ENCODE measurements around the gene METRN. TPM values are rescaled to one million over a fixed set of nuclear protein-coding genes. Genes with fewer than 3 reads are reported as not detected.

METRN gene
- total and polyA plus RNA-seq, 2 donors (not counting 1 experiment from before 2014, with no cell fraction given): 5.3 to 35.3 TPM

DNA sequence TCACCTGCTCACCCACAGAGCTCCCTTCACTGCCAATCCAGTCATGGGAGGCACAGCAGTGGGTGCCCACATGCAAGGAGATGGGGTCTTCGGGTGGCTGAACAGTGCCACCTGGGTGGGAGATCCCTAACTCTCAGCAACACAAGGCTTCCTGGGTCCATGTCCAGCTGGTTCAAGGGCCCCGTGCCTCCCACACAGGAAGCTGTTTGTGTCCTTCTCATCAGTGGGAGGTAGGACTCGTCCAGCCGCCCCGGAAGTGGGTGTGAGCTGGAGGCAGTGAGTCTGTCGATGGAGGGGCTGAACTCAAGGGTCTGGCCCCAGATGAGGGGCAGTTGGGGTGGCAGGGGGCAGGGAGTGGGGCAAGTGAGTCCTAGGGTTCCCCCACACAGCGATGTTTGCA is 10.9 kb upstream of the METRN start:
- H3K4me3 ChIP-seq (replicated peaks in 1 of 4; ENCODE audit: control extremely low read depth in 1 of 4, insufficient read depth in 1 of 4, low read depth in 3 of 4, low read length in 4 of 4): no peak overlapping the region
- no peak for DNase-seq (ENCODE audit: low read depth in 2 of 2)
- H3K27me3 ChIP-seq (ENCODE audit: control insufficient read depth, insufficient read depth, low read length): peaks cover 50% of the 10 kb centered on the region
- H3K9ac ChIP-seq (ENCODE audit: insufficient read depth, low read length): no peak overlapping the region
- H3K9me3 ChIP-seq (ENCODE audit: control insufficient read depth, insufficient read depth, low read depth, low read length): no peaks in the 10 kb centered on the region
- H3K27ac ChIP-seq (ENCODE audit: insufficient read depth, low read length): no peak overlapping the region
- H3K4me1 ChIP-seq (ENCODE audit: control insufficient read depth, extremely low read depth, insufficient read depth, low read length): no peaks in the 10 kb centered on the region
- no peaks in the 10 kb centered on the region for H3K79me2 ChIP-seq (ENCODE audit: control insufficient read depth, insufficient read depth, low read length)
- no peak overlapping the region for H3K4me2 ChIP-seq (ENCODE audit: extremely low read depth, insufficient read depth, low read length)
- no peaks in the 10 kb centered on the region for H4K20me1 ChIP-seq (ENCODE audit: control insufficient read depth, extremely low read depth, insufficient read depth, low read length)
- no peak overlapping the region for H2AFZ ChIP-seq (ENCODE audit: low read length)
- TF ChIP-seq, protein P1, sequence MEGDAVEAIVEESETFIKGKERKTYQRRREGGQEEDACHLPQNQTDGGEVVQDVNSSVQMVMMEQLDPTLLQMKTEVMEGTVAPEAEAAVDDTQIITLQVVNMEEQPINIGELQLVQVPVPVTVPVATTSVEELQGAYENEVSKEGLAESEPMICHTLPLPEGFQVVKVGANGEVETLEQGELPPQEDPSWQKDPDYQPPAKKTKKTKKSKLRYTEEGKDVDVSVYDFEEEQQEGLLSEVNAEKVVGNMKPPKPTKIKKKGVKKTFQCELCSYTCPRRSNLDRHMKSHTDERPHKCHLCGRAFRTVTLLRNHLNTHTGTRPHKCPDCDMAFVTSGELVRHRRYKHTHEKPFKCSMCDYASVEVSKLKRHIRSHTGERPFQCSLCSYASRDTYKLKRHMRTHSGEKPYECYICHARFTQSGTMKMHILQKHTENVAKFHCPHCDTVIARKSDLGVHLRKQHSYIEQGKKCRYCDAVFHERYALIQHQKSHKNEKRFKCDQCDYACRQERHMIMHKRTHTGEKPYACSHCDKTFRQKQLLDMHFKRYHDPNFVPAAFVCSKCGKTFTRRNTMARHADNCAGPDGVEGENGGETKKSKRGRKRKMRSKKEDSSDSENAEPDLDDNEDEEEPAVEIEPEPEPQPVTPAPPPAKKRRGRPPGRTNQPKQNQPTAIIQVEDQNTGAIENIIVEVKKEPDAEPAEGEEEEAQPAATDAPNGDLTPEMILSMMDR (conservative IDR thresholded peaks at IDR 0.05 in 1 of 2, IDR thresholded peaks at IDR 0.05 in 1 of 2; ENCODE audit: low read depth in 1 of 2, low read length in 2 of 2): no peak
- no peak for TF ChIP-seq EZH2 (IDR thresholded peaks at IDR 0.05; ENCODE audit: low read length, missing control alignments)
- H3K36me3 ChIP-seq (ENCODE audit: control insufficient read depth, insufficient read depth, low read length): no peaks in the 10 kb centered on the region

DNA sequence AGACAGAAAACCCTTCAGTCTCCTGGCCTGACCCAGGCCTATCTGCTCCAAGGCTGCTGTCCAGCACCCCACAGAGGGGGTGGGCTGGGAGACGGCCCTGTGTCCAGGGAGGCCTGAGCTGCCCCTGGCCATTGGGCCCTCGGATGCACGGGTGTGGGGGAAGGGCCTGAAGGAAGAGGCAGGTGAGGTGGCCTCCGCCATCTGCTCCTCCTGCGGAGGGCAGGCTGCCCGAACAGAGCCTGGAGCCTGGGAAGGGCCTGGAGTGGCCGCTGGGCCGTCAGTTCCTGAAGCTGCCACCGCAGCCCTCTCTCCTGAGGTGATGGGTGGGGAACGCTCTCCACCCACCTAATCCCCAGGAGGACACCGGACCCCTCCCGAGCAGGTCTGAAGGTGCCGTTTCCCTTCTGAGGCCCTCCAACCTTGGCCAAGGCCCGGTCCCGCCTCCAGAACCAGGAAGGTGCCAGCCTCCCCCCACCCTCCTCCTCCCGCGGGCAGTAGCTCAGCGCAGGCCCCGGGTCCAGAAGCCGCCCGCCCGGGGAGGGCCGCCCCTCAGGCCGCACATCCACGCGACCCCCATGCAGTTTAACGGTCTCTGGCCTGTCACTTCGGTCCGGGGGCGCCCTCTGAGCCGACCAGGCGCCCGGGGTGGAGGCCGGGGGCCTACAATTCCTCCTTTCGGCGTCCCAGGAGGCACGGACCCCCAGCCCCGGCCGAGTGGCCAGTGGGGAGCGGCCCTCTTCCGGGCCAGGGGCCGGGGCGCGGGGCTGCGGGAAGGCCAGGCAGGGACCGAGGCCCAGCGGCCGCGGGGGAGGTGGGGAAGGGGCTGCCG is 10.2 kb upstream of the METRN start:
- H3K4me1 ChIP-seq (ENCODE audit: control insufficient read depth, extremely low read depth, insufficient read depth, low read length): peaks cover 2% of the 10 kb centered on the region
- H2AFZ ChIP-seq (ENCODE audit: low read length): no peak overlapping the region
- H3K27me3 ChIP-seq (ENCODE audit: control insufficient read depth, insufficient read depth, low read length): peaks cover 50% of the 10 kb centered on the region
- no peaks in the 10 kb centered on the region for H3K9me3 ChIP-seq (ENCODE audit: control insufficient read depth, insufficient read depth, low read depth, low read length)
- no peak overlapping the region for H3K4me2 ChIP-seq (ENCODE audit: extremely low read depth, insufficient read depth, low read length)
- no peaks in the 10 kb centered on the region for H3K36me3 ChIP-seq (ENCODE audit: control insufficient read depth, insufficient read depth, low read length)
- DNase-seq (ENCODE audit: low read depth in 2 of 2): no peak
- no peaks in the 10 kb centered on the region for H4K20me1 ChIP-seq (ENCODE audit: control insufficient read depth, extremely low read depth, insufficient read depth, low read length)
- H3K79me2 ChIP-seq (ENCODE audit: control insufficient read depth, insufficient read depth, low read length): no peaks in the 10 kb centered on the region
- no peak overlapping the region for H3K27ac ChIP-seq (ENCODE audit: insufficient read depth, low read length)
- H3K9ac ChIP-seq (ENCODE audit: insufficient read depth, low read length): no peak overlapping the region
- H3K4me3 ChIP-seq (replicated peaks in 1 of 4; ENCODE audit: control extremely low read depth in 1 of 4, insufficient read depth in 1 of 4, low read depth in 3 of 4, low read length in 4 of 4): no peak overlapping the region
- TF ChIP-seq, protein P1 (conservative IDR thresholded peaks at IDR 0.05 in 1 of 2, IDR thresholded peaks at IDR 0.05 in 1 of 2; ENCODE audit: low read depth in 1 of 2, low read length in 2 of 2): no peak
- peak; percentile 94 for TF ChIP-seq EZH2 (IDR thresholded peaks at IDR 0.05; ENCODE audit: low read length, missing control alignments)

DNA sequence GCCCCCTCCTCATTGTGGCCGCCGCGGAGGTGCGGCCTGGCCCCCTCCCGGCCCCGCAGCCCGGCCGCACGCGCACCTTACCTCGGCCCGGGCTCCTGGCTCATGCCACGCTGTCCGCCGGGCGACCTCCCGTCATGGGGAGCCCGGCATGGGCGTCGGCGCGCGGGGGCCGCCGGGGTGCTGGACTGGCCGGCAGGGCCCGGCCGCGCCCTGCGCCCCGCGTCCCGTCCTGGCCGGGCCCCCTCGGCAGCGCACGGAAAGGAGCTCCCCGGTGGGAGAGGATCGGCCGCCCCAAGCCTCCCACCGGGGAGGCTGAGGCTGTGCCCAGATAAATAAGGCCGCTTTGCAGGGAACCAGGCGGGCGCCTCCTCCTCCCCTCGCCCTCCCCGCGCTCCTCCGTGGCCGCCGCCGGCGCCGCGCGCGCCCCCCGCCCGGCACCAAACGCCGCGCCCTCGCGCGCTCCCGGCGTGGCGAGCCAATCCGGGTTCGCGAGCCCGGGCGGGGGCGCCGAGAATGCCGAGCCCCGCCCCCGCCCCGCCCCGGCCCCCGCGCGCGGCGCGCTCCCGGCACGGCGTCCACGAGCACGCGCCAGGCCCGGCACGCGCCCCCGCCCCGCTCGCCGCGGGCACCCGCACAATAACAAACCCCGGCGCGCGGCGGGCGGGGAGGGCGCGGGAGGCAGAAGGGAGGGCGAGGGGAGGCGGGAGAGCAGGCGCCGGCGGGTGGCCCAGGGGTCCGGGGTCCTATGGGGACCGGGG is 9.3 kb upstream of the METRN start, which contains the start of gene FBXL16:
Gene FBXL16 (minus strand): TSS at position 371 of the 758 bp plus-strand sequence. CDS start 8,396 bp downstream, outside the sequence.
- no peak for DNase-seq (ENCODE audit: low read depth in 2 of 2)

More for the DNA sequence above, 9.3 kb upstream of the METRN start, which contains the start of gene FBXL16:
- no peak for TF ChIP-seq EZH2 (IDR thresholded peaks at IDR 0.05; ENCODE audit: low read length, missing control alignments)
- TF ChIP-seq, protein P1 (conservative IDR thresholded peaks at IDR 0.05 in 1 of 2, IDR thresholded peaks at IDR 0.05 in 1 of 2; ENCODE audit: low read depth in 1 of 2, low read length in 2 of 2): no peak
- H3K4me2 ChIP-seq (ENCODE audit: extremely low read depth, insufficient read depth, low read length): no peak within 1 kb of the TSS
- peaks cover 8% of the 10 kb centered on the region for H3K4me1 ChIP-seq (ENCODE audit: control insufficient read depth, extremely low read depth, insufficient read depth, low read length)
- no peak within 1 kb of the TSS for H3K4me3 ChIP-seq (replicated peaks in 1 of 4; ENCODE audit: control extremely low read depth in 1 of 4, insufficient read depth in 1 of 4, low read depth in 3 of 4, low read length in 4 of 4)
- no peak within 1 kb of the TSS for H3K27ac ChIP-seq (ENCODE audit: insufficient read depth, low read length)
- H3K27me3 ChIP-seq (ENCODE audit: control insufficient read depth, insufficient read depth, low read length): peaks cover 50% of the 10 kb centered on the region
- H3K9me3 ChIP-seq (ENCODE audit: control insufficient read depth, insufficient read depth, low read depth, low read length): no peaks in the 10 kb centered on the region
- no peaks in the 10 kb centered on the region for H3K79me2 ChIP-seq (ENCODE audit: control insufficient read depth, insufficient read depth, low read length)
- no peak within 1 kb of the TSS for H3K9ac ChIP-seq (ENCODE audit: insufficient read depth, low read length)
- no peaks in the 10 kb centered on the region for H3K36me3 ChIP-seq (ENCODE audit: control insufficient read depth, insufficient read depth, low read length)
- no peaks in the 10 kb centered on the region for H4K20me1 ChIP-seq (ENCODE audit: control insufficient read depth, extremely low read depth, insufficient read depth, low read length)
- H2AFZ ChIP-seq (ENCODE audit: low read length): no peak within 1 kb of the TSS

All from fibroblast of lung (primary cell).